HepG2 (cell line): ENCODE data around the gene METAP1D. TPM values are rescaled to one million over a fixed set of nuclear protein-coding genes. Genes with fewer than 3 reads are reported as not detected.

Source experiments
- BORCS8-MEF2B ChIP-seq: sonication (generic); formaldehyde crosslinking; IDR thresholded peaks from 2 replicates; pipeline ENCODE4 v1.8.0; 2022; ENCODE audit warnings: mild to moderate bottlenecking, missing genetic modification reagents
- ETV6 ChIP-seq: sonication (generic); formaldehyde crosslinking; conservative IDR thresholded peaks from 2 replicates; pipeline ENCODE4 v1.4.0; 2020; ENCODE audit warnings: missing genetic modification reagents
- FOXO1 ChIP-seq: sonication (generic); formaldehyde crosslinking; IDR thresholded peaks from 2 replicates; pipeline ENCODE4 v1.4.0; 2020; ENCODE audit warnings: missing genetic modification reagents
- GRHL1 ChIP-seq: sonication (generic); formaldehyde crosslinking; conservative IDR thresholded peaks from 2 replicates; pipeline ENCODE4 v1.8.0; 2022; ENCODE audit warnings: missing genetic modification reagents
- HOXD1 ChIP-seq: sonication (generic); formaldehyde crosslinking; IDR thresholded peaks from 2 replicates; pipeline ENCODE4 v1.5.0; 2020; ENCODE audit warnings: missing genetic modification reagents
- JARID2 ChIP-seq: sonication (generic); formaldehyde crosslinking; IDR thresholded peaks from 2 replicates; pipeline ENCODE4 v1.8.1; 2023; ENCODE audit warnings: missing genetic modification reagents, inconsistent platforms; ENCODE audit not compliant: insufficient replicate concordance
- KDM2A ChIP-seq: sonication (generic); formaldehyde crosslinking; IDR thresholded peaks from 2 replicates; pipeline ENCODE4 v1.4.0; 2020; ENCODE audit warnings: low read depth, missing genetic modification reagents, borderline replicate concordance
- MED13 ChIP-seq: sonication (generic); formaldehyde crosslinking; IDR thresholded peaks from 2 replicates; pipeline ENCODE4 v1.5.0; 2020; ENCODE audit warnings: missing genetic modification reagents
- PITX1 ChIP-seq: sonication (generic); formaldehyde crosslinking; IDR thresholded peaks from 2 replicates; pipeline ENCODE4 v1.5.1; 2020; ENCODE audit warnings: mild to moderate bottlenecking, missing genetic modification reagents
- POGZ ChIP-seq: sonication (generic); formaldehyde crosslinking; IDR thresholded peaks from 2 replicates; pipeline ENCODE4 v1.4.0; 2020; ENCODE audit warnings: mild to moderate bottlenecking, missing genetic modification reagents
- RNF2 ChIP-seq: fragments of 450-650 bp; conservative IDR thresholded peaks from 2 replicates; pipeline ENCODE4 v1.6.1; 2016; ENCODE audit warnings: low read depth
- SMAD9 ChIP-seq: sonication (generic); formaldehyde crosslinking; IDR thresholded peaks from 2 replicates; pipeline ENCODE4 v1.5.1; 2020; ENCODE audit warnings: mild to moderate bottlenecking, missing genetic modification reagents
- SOX6 ChIP-seq, 2 experiments: fragments of 450-650 bp in 1 of 2; sonication (generic) in 1 of 2; formaldehyde crosslinking in 1 of 2; IDR thresholded peaks; 2 replicates each; pipeline versions ENCODE4 v1.4.0 to v1.6.1; 2017 to 2020; ENCODE audit warnings: antibody characterized with exemption in 1 of 2, mild to moderate bottlenecking in 1 of 2, missing genetic modification reagents in 1 of 2
- SRF ChIP-seq: IDR thresholded peaks from 2 replicates; pipeline ENCODE4 v1.6.1; 2011; ENCODE audit warnings: mild to moderate bottlenecking, low read depth, low read length, moderate library complexity
- YEATS4 ChIP-seq: sonication (generic); formaldehyde crosslinking; IDR thresholded peaks from 2 replicates; pipeline ENCODE4 v1.4.0; 2020; ENCODE audit warnings: missing genetic modification reagents, borderline replicate concordance
- ZBTB46 ChIP-seq: sonication (generic); formaldehyde crosslinking; IDR thresholded peaks from 2 replicates; pipeline ENCODE4 v1.4.0; 2020; ENCODE audit warnings: mild to moderate bottlenecking, missing genetic modification reagents, borderline replicate concordance
- ZC3H4 ChIP-seq: sonication (generic); formaldehyde crosslinking; IDR thresholded peaks from 2 replicates; pipeline ENCODE4 v1.4.0; 2020; ENCODE audit warnings: missing genetic modification reagents, borderline replicate concordance
- ZFP36L2 ChIP-seq: sonication (generic); formaldehyde crosslinking; IDR thresholded peaks from 2 replicates; pipeline ENCODE4 v1.4.0; 2020; ENCODE audit warnings: missing genetic modification reagents
- ZFP41 ChIP-seq: sonication (generic); formaldehyde crosslinking; IDR thresholded peaks from 2 replicates; pipeline ENCODE4 v1.4.0; 2020; ENCODE audit warnings: mild to moderate bottlenecking, missing genetic modification reagents, borderline replicate concordance
- ZHX1 ChIP-seq: sonication (generic); formaldehyde crosslinking; IDR thresholded peaks from 2 replicates; pipeline ENCODE4 v1.8.1; 2022; ENCODE audit warnings: low read depth, mild to moderate bottlenecking, missing genetic modification reagents
- ZNF282 ChIP-seq: fragments of 450-650 bp; IDR thresholded peaks from 2 replicates; pipeline ENCODE4 v1.6.1; 2018; ENCODE audit not compliant: partially characterized antibody
- ZNF33B ChIP-seq: sonication (generic); formaldehyde crosslinking; IDR thresholded peaks from 2 replicates; pipeline ENCODE4 v1.5.1; 2020; ENCODE audit warnings: mild to moderate bottlenecking, missing genetic modification reagents
- ZNF34 ChIP-seq: sonication (generic); formaldehyde crosslinking; IDR thresholded peaks from 2 replicates; pipeline ENCODE4 v1.4.0; 2020; ENCODE audit warnings: mild to moderate bottlenecking, missing genetic modification reagents, borderline replicate concordance
- ZNF354B ChIP-seq: sonication (generic); formaldehyde crosslinking; IDR thresholded peaks from 2 replicates; pipeline ENCODE4 v1.8.0; 2022; ENCODE audit warnings: mild to moderate bottlenecking, missing genetic modification reagents
- polyA plus RNA-seq, 8 experiments: library from polyadenylated mRNA; depleted of rRNA in 3 of 8; stranded (reverse) in 7 of 8; unstranded in 1 of 8; fragments of >200 nt; fragmentation: Illumina TruSeq in 4 of 8; extraction: Trizol in 4 of 8; gene quantifications; 2 replicates each; pipeline versions ENCODE4 v1.2.1 to v1.2.3, GENCODE V29; 2011 to 2016; ENCODE audit warnings: low read depth in 4 of 8, missing spikeins in 1 of 8, mixed read lengths in 1 of 8; ENCODE audit not compliant: insufficient read depth in 1 of 8
- total RNA-seq, 5 experiments: library from RNA; depleted of rRNA; stranded (reverse); fragments of >200 nt; fragmentation: Illumina TruSeq; extraction: Trizol; gene quantifications; 2 replicates each; pipeline ENCODE4 v1.2.3, GENCODE V29; 2016; ENCODE audit warnings: low read depth in 1 of 5

The METAP1D gene
- total and polyA plus RNA-seq, 2 of the 13 experiments (the other 11 are each of a cell fraction or from before 2014, with no cell fraction given) = 14.7 to 21.6 TPM

- TF ChIP-seq POGZ (CRISPR knock-in tag) (peak; percentile 9; the same call in 1 of the 2 replicates), ZC3H4 (CRISPR knock-in tag) (peak; percentile 80; the same call in 1 of the 2 replicates), ZFP41 (CRISPR knock-in tag) (no peak), ZNF354B (CRISPR knock-in tag) (peak; percentile 81; the same call in 1 of the 2 replicates), JARID2 (no peak), MED13 (CRISPR knock-in tag) (no peak), BORCS8-MEF2B (CRISPR knock-in tag) (peak; percentile 42; the same call in 1 of the 2 replicates), ZFP36L2 (CRISPR knock-in tag) (no peak), ZNF282 (no peak), RNF2 (peak; percentile 23; the same call in 1 of the 2 replicates), YEATS4 (CRISPR knock-in tag) (no peak), HOXD1 (CRISPR knock-in tag) (0 out of 2 replicates have a peak, but pooled peaks have one; percentile 9), ZHX1 (CRISPR knock-in tag) (0 out of 2 replicates have a peak, but pooled peaks have one; percentile 29), PITX1 (0 out of 2 replicates have a peak, but pooled peaks have one; percentile 25), SOX6 (IDR thresholded peaks at IDR 0.05) (no peak), SOX6 (CRISPR knock-in tag; IDR thresholded peaks at IDR 0.05) (no peak; the same call in 1 of the 2 replicates), SRF (no peak), KDM2A (CRISPR knock-in tag) (no peak), GRHL1 (CRISPR knock-in tag) (no peak), ZNF34 (CRISPR knock-in tag) (no peak), FOXO1 (0 out of 2 replicates have a peak, but pooled peaks have one; percentile 24), SMAD9 (CRISPR knock-in tag) (peak; percentile 49; the same call in 1 of the 2 replicates), ZBTB46 (CRISPR knock-in tag) (no peak), ETV6 (CRISPR knock-in tag) (0 out of 2 replicates have a peak, but pooled peaks have one; percentile 58), ZNF33B (CRISPR knock-in tag) (0 out of 2 replicates have a peak, but pooled peaks have one; percentile 46)
These were observed 85.9 kb downstream of the METAP1D start, which contains the start of gene DLX1 (continued) for GRCh38 chr2:172085460-172086159.
